Measurements from ENCODE around the gene ZYG11A. TPM values are rescaled to one million over a fixed set of nuclear protein-coding genes. Genes with fewer than 3 reads are reported as not detected.

Gene ZYG11A
- polyA plus RNA-seq, 1 experiment: 0.94 TPM

DNA sequence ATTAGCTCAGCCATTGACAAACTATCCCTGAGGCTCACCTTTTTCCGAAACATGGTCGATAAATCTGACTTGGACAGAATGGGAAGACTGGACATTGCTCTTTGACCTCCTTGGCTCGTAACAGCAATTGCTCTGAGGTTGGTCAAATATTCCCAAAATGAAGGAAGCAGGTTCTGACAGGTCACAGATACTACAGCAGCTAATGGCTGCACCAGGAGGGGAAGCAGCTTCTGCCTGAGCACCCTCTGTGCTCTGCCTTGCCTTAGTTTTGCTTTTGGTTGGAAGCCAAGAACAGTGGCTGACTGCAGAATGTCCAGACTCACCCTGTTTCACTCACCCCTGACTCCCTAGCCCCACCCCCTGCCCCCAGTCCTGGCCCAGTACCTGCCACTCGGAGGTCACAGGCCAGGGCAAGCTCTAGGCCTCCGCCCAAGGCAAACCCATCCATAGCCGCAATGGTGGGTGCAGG, 63.6 kb downstream of the ZYG11A start:
- CTCF ChIA-PET: interaction anchor here (0.7 to 2.1 kb wide), 6 partner anchors 11 to 289 kb away, joined by 3 to 11 read pairs (median 4); partner anchors contain the start of gene SCP2
- no peak overlapping the region for H3K4me3 ChIP-seq (ENCODE audit: low read depth, low read length)
- no peaks in the 10 kb centered on the region for H3K27me3 ChIP-seq (ENCODE audit: control insufficient read depth, insufficient read depth, low read length)
- POLR2A ChIA-PET: no interaction called here
- no peak for DNase-seq (ENCODE audit: low read depth)
- H3K36me3 ChIP-seq (ENCODE audit: control insufficient read depth, insufficient read depth, low read length): peaks cover 2% of the 10 kb centered on the region; the same call in 1 of the 2 replicates
- TF ChIP-seq, protein P1, sequence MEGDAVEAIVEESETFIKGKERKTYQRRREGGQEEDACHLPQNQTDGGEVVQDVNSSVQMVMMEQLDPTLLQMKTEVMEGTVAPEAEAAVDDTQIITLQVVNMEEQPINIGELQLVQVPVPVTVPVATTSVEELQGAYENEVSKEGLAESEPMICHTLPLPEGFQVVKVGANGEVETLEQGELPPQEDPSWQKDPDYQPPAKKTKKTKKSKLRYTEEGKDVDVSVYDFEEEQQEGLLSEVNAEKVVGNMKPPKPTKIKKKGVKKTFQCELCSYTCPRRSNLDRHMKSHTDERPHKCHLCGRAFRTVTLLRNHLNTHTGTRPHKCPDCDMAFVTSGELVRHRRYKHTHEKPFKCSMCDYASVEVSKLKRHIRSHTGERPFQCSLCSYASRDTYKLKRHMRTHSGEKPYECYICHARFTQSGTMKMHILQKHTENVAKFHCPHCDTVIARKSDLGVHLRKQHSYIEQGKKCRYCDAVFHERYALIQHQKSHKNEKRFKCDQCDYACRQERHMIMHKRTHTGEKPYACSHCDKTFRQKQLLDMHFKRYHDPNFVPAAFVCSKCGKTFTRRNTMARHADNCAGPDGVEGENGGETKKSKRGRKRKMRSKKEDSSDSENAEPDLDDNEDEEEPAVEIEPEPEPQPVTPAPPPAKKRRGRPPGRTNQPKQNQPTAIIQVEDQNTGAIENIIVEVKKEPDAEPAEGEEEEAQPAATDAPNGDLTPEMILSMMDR (IDR thresholded peaks at IDR 0.05; ENCODE audit: insufficient read depth, low read depth, low read length): no peak

DNA sequence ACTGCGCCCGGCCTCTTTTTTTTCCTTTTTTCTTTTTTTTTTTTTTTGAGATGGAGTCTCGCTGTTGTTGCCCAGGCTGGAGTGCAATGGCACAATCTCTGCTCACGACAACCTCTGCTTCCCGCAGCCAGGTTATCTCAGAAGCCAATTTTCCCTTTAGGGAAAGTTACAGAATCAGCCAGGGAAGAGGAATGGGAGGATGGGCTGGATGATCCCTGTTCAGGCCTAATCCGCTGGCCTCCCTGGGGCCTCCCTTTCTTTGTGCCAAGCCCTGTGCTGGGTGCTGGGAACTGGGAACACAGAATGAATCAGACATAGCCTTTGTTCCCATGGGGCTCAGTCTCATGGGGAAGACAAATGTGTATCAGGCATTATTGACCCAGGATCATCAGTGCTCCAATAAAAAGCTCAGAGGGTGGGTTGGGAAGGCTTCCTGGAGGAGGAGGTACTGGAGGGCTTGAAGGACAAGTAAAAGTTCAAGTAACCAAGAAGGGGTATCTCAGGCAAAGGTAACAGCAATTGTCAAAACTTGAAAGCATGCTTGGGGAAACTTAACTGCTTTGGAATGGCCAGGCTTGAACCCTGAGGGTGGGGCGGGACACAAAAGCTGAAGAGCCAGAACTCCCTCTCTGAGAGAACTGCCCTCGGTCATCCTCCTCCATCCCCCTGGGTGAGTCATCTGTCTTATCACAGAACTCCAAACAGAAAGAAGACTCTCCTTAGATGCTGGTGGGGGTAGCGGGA, 64.7 kb downstream of the ZYG11A start:
- Histone ChIP-seq H3K4me3 (ENCODE audit: low read depth, low read length) (no peak overlapping the region), H3K27me3 (ENCODE audit: control insufficient read depth, insufficient read depth, low read length) (no peaks in the 10 kb centered on the region), H3K36me3 (ENCODE audit: control insufficient read depth, insufficient read depth, low read length) (peaks cover 6% of the 10 kb centered on the region)
- TF ChIP-seq, protein P1 (IDR thresholded peaks at IDR 0.05; ENCODE audit: insufficient read depth, low read depth, low read length): no peak
- no peak for DNase-seq (ENCODE audit: low read depth)
- ChIA-PET POLR2A (no interaction called here), CTCF (no interaction called here)

DNA sequence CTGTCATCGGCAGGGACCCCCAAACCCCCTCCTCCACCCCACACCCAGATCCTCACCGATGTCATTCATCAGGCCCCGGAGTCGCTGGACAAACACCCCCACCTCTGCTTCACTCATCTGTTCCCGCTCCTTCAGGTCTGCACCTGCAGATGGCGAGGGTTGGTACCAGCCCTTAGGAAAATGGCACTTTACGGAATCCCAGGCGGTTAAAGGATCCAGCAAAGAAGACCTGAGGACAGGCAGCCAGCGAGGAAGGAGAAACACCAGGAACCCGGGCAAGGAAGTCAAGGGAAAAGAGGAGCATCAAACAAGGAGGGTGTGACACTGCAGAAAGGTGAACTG, 65.2 kb downstream of the ZYG11A start:
- Histone ChIP-seq H3K27me3 (ENCODE audit: control insufficient read depth, insufficient read depth, low read length) (no peaks in the 10 kb centered on the region), H3K4me3 (ENCODE audit: low read depth, low read length) (no peak overlapping the region), H3K36me3 (ENCODE audit: control insufficient read depth, insufficient read depth, low read length) (peaks cover 6% of the 10 kb centered on the region)
- POLR2A ChIA-PET: no interaction called here
- CTCF ChIA-PET: no interaction called here
- no peak for DNase-seq (ENCODE audit: low read depth)
- TF ChIP-seq, protein P1 (IDR thresholded peaks at IDR 0.05; ENCODE audit: insufficient read depth, low read depth, low read length): no peak

DNA sequence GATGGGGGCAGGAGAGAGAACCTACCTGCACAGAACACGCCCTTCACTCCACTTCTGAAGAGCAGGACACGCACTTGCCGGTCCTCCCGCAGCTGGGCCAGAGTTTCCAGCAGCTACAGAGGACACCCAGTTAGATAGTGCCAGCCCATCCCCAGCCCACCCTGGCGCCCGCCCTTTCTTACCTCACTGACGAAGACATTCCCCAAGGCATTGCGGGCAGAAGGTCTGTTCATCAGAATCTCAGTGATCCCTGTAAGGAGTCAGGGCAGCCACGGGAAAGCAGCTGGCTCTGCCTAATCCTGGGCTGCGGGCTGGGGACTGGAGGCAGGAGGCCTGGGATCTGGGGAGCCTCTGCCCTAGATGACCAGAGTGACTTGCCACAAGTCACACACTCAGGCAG, 69.0 kb downstream of the ZYG11A start:
- H3K36me3 ChIP-seq (ENCODE audit: control insufficient read depth, insufficient read depth, low read length): peaks cover 6% of the 10 kb centered on the region
- TF ChIP-seq, protein P1 (IDR thresholded peaks at IDR 0.05; ENCODE audit: insufficient read depth, low read depth, low read length): no peak
- DNase-seq (ENCODE audit: low read depth): no peak
- H3K27me3 ChIP-seq (ENCODE audit: control insufficient read depth, insufficient read depth, low read length): no peaks in the 10 kb centered on the region
- CTCF ChIA-PET: interaction anchor here (0.9 to 1.3 kb wide), 2 partner anchors 10 kb away, joined by 3 to 6 read pairs; partner anchors contain the start of gene ECHDC2
- POLR2A ChIA-PET: no interaction called here
- no peak overlapping the region for H3K4me3 ChIP-seq (ENCODE audit: low read depth, low read length)

DNA sequence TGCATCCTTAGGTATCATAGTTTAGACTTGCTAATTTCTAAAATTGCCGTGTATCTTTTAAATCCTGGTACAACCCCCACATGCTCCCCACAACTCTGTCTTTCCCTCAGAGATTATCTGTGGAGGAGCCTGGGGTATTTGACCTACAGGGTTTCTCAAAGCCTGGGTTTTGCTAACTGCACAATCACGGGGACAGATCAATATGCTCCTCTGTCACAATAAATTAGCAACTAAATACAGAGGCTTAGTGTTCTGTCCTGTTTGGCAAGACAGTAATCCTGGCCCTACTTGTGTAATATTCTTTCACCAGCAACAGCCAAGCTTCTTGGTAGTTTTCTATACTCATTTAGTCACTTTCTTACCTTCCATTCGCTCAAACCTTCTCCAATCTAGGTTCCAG, 70.5 kb downstream of the ZYG11A start:
- Histone ChIP-seq H3K36me3 (ENCODE audit: control insufficient read depth, insufficient read depth, low read length) (peaks cover 4% of the 10 kb centered on the region), H3K27me3 (ENCODE audit: control insufficient read depth, insufficient read depth, low read length) (no peaks in the 10 kb centered on the region), H3K4me3 (ENCODE audit: low read depth, low read length) (no peak overlapping the region)
- TF ChIP-seq, protein P1 (IDR thresholded peaks at IDR 0.05; ENCODE audit: insufficient read depth, low read depth, low read length): no peak
- no peak for DNase-seq (ENCODE audit: low read depth)
- ChIA-PET POLR2A (no interaction called here), CTCF (no interaction called here)
